NCI-H526 (cell line): ENCODE data around the gene HOXD13.

Source experiments
- DNase-seq, 2 experiments: peaks; one replicate each; lab custom pipeline; 2025; lab: John Stamatoyannopoulos, UW

Gene HOXD13

DNA sequence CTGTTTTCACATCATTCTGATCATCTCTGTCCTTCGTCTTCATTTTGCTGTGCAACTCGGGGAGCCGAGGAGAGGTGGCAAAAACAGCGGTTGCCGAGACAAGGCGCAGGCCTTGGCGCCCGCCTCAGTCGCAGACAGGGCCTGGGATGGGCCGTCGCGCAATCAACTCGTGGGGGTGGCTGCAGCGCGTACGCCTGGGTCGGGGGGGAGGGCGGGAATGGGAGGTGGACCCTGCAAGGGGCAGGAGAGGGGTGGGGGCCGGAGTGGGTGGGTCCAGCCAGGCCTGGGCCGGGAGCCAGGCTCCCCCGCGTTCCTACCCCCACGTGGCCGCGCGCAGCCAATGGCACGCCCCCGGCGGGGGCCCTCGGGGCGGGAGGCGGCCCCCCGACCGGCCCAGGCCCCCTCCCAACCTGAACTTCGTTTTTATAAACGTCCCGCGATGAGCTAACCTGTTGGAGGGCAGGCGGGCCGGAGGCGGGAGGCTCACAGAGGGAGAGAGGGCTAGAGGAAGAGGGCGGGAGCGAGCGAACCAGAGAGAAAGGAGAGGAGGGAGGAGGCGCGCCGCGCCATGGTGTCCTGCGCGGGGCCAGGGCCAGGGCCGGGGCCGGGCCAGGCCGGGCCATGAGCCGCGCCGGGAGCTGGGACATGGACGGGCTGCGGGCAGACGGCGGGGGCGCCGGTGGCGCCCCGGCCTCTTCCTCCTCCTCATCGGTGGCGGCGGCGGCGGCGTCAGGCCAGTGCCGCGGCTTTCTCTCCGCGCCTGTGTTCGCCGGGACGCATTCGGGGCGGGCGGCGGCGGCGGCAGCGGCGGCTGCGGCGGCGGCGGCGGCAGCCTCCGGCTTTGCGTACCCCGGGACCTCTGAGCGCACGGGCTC lies at the start of gene HOXD13:
Gene HOXD13, plus strand, starts transcription at position 452 of the 875 bp plus-strand sequence. Its CDS starts 170 bp downstream, at position 622.
- peak; percentile 50 to 84 for DNase-seq

DNA sequence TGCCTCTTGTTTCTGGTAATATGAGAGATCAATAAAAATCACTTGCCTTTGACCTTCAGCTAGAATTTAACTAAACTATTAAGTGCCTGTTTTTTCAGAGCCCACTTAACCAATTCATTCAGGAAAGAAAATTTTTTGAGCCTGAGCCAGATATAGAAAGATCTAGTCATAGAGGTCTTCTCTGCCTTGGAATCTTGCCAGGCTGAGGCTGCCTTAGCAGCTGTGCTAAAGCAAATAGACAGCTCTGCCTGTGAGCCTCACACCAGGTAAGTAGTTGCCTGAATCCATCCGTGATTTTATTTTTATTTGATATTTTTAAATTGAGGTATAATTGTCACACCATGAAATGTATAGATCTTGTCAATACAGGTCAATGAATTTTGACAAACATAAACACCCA lies 36.1 kb upstream of the HOXD13 start:
- peak in 1 of 2 experiments; percentile 29 for DNase-seq

- peak; percentile 91 to 94 for DNase-seq
Measured at GRCh38 chr2:176063958-176064357, 28.6 kb upstream of the HOXD13 start.

GRCh38 chr2:176066645-176067588 lies 25.6 kb upstream of the HOXD13 start:
- no peak for DNase-seq

DNA sequence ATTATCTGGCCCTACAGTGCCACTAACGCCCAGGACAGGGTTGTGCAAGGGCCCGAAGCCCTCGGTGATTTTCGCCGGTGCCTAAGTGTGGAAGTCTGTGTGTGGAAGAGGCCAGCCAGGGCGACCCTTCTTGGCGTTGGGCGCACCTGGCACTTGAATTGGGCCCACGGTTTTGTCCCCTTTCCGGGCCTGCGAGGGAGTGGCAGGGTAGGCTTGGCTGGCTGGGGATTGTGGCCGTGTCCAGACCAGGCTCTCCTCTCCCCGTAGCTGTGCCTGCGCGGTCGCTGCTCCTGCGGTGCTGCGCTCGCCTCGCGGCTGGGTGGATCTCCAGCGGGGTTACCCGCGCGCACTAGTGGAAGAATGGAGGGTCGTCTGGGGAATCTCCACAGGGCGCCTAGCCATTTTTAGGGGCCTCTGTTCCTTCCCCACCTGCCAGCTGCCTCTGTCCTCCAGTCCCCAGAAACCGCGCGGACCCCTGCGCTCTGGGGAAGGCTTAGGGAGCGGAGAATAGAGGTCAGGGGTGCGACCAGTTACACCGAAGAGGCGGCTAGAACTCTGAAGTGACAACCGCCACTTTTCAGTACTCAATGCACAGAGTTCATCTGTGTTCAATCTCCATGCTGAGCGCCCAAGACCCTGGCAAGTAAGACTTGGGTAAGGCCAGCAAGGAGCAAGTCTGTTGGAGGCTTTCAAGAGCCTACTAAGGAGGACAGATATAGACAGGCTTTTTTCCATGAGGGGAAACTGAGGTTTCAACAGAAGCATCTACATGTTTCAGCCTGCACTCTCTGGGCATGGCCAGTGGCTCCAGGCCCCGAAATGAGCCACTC lies 24.7 kb upstream of the HOXD13 start:
- no peak for DNase-seq

DNA sequence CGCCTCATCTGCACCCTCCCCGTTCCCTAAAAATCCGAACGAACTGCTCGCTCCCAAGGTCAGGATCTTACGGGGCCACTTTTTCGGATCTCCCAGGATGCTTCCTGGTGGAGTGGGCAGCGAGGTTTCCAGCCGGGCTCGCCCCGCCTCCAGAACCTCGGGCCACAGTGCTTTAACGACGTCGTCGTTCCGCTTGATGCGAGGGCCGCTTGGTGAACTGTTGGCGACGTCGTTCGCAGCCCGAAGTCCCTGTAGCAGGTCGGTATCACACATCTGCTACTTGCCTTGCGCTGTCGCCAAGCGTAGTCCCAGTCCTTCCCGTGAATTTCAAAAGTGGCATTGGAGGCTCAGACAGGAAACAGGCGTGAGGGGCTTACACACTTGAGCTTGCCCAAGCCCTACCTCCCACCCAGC lies 24.1 kb upstream of the HOXD13 start:
- DNase-seq = no peak

GRCh38 chr2:176071330-176072291 lies 20.9 kb upstream of the HOXD13 start:
- DNase-seq = no peak

DNA sequence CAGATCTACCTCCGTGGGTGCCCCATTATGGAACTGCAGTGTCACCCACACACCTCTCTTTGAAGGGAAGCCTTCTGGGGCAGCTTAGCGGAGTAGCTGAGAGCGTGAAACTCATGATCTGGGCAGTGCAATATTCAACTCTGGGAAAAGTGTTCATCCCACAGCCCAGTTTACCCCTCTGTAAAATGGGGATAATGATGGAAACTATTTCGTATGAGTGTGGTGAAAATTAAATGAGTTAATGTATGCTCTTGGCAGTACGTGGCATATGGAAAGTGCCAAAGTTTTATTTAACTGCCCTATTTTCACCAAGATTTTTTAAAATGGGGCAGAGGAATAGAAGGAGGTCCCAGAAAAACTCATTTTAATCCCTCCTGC lies 20.2 kb upstream of the HOXD13 start:
- no peak for DNase-seq

DNA sequence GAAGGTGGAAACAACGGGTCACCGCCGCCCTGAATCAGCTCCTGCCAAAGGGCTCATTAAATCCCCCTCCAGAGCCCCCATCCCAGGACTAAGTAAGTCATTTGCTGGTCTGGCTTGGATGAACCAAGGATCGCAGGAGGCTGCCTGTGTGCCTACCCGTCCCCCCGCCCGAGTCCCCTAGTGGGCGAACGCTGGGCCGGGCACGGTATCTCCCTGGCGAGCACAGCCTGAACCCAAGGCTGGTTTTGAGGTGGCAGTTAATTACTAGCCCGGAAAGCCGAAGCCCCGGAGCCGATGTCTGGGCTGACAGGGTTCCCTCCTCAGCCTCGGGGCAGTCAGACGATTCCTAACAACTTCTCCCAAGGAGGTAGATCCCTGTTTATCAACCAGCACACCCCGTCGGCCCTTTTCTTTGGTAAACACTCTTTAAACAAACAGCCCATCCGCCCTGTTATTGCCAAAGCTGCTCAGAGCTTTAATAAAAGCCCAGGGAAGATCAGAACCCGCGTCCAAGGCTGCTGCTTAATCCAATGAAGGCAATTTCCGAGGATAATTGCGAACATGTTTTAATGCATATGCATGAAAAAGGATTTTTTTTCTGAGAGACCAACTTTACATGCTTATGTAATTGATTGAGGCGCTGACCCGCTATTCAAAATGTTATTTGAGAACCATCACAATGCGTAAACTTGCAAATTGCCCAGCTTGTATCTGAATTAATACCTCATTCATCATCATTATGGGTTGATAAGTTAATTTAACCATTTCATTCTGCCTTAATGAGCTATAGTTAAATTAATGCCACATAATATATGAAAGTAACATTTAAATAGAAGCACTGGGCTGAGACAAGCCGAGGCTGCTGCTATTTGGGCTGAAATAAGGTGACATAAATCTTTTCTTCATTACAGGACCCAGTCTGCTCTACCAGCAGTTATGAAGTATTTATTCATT lies 19.3 kb upstream of the HOXD13 start:
- peak; percentile 30 to 44 for DNase-seq

GRCh38 chr2:176074919-176075425 lies 17.5 kb upstream of the HOXD13 start:
- no peak for DNase-seq

GRCh38 chr2:176075481-176075880 lies 17.0 kb upstream of the HOXD13 start:
- DNase-seq = no peak

GRCh38 chr2:176076063-176076462 lies 16.5 kb upstream of the HOXD13 start:
- no peak for DNase-seq

DNA sequence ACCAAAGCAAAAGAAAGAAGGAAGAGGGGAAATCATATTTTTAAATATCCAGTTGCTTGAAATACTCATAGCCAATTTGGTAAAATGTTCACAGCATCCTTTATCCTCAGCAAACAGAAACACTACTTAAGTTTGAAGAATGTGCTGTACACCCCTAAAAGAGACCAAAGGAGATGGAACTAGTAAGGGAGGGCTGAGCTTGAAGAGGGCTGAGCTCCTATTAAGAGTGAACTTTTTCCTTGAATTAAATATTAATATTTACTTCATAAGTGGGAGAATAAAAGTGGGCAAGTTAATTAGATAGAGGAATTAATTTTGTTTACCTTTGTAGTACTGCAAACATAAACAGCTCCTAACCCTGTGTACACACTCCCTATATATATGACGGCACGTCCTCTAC lies 15.7 kb upstream of the HOXD13 start:
- DNase-seq = no peak

DNA sequence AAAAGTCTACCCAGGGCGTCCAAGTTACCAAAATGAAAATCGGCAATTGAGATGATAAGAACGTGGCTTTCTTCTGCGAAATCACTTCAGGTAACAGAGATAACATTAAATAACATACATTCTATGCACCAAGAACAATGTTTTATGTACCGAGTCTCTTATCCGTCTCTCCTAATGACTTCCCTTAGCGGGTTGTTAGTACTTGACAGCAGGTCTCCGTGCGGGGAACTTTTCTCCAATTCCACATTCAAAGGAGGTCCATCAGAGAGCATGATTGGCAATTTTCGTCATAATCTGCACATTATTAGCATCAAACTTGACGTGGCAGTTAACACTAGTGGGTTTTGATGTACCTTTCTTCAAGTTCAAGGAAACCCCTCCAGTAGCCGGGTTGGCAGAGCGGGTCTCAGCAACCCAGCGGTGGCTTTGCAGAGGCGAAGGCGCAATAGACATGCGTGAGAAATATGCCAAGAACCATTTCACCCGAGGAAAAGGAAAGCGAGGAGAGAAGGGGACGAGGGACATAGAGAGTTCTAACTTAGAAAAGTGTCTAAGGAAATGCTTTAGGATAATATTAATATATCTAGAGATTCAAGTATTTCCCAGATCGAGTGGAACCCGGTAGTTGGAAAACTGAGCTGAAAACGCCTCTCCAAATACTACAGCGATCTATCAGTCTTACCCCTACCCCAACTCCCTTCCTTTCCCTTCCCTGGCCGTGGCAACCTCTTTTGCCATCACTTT lies 13.8 kb upstream of the HOXD13 start:
- peak in 1 of 2 experiments; percentile 35 for DNase-seq

DNA sequence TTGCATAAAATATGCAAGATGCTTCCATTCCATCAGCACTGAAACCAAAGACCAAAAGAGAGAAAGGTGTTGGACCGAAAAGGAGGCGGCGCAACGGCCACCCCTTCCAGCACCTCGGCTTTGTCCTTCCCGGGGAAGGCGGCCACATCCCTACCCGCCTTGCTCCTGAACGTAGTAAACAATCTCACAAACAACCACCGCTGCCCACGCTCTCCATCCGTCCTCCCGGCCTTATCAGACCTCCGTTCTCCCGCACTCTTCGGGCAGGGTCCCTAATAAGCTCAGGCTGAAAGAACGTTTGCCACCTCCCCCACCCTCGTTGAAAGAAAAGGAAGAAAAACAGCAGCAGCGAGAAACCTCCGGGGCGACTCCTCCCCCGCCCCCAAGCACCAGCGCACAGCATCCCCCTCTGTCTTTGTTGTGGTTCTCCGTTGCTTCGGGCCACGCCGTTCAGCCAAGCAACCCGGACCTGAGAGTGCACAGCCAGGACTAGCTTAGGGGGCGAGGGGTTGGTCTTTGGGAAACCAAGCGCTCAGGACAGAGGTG lies 13.2 kb upstream of the HOXD13 start:
- DNase-seq = peak; percentile 45 to 81

- peak; percentile 53 to 89 for DNase-seq
Measured at GRCh38 chr2:176079831-176080539, 12.5 kb upstream of the HOXD13 start.

- DNase-seq = no peak
Measured at GRCh38 chr2:176080540-176081375, 11.8 kb upstream of the HOXD13 start.
